Endodermal cell (in vitro differentiated cells): ENCODE results near the gene HSPBAP1. TPM values are rescaled to one million over a fixed set of nuclear protein-coding genes. Genes with fewer than 3 reads are reported as not detected.

Source experiments
- DNase-seq: peaks from one replicate; pipeline ENCODE4 v3.0.0-alpha.2; 2017
- H3K27ac ChIP-seq: 2 replicates; pipeline ENCODE4 v1.5.1; 2013; ENCODE audit warnings: mild to moderate bottlenecking, low read depth, low read length, moderate library complexity
- H3K27me3 ChIP-seq: 2 replicates; pipeline ENCODE4 v1.6.1; 2013; ENCODE audit warnings: mild to moderate bottlenecking, low read length, moderate library complexity; ENCODE audit not compliant: insufficient read depth, control insufficient read depth, poor library complexity, severe bottlenecking
- H3K36me3 ChIP-seq: 2 replicates; pipeline ENCODE4 v1.7.0; 2013; ENCODE audit warnings: mild to moderate bottlenecking, low read length, moderate library complexity; ENCODE audit not compliant: control insufficient read depth, insufficient read depth
- H3K4me1 ChIP-seq: one replicate; pipeline ENCODE4 v1.7.0; 2013; ENCODE audit warnings: low read length; ENCODE audit not compliant: control insufficient read depth, insufficient read depth
- H3K4me3 ChIP-seq: 2 replicates; pipeline ENCODE4 v1.5.1; 2013; ENCODE audit warnings: mild to moderate bottlenecking, low read length, moderate library complexity
- H3K9ac ChIP-seq: 2 replicates; pipeline ENCODE4 v1.6.1; 2013; ENCODE audit warnings: mild to moderate bottlenecking, low read length, moderate library complexity; ENCODE audit not compliant: poor library complexity, severe bottlenecking; ENCODE audit errors: extremely low read depth
- H3K9me3 ChIP-seq: 2 replicates; pipeline ENCODE4 v1.6.1; 2013; ENCODE audit warnings: mild to moderate bottlenecking, low read length, moderate library complexity; ENCODE audit not compliant: control insufficient read depth
- H3K27ac Mint-ChIP-seq: 2 replicates; pipeline ENCODE4 v1.8.0; 2020; ENCODE audit warnings: mixed read lengths
- H3K27me3 Mint-ChIP-seq: 2 replicates; pipeline ENCODE4 v1.8.0; 2021; ENCODE audit warnings: mild to moderate bottlenecking, mixed read lengths; ENCODE audit not compliant: insufficient read depth
- H3K36me3 Mint-ChIP-seq: 2 replicates; pipeline ENCODE4 v1.8.0; 2020; ENCODE audit warnings: low read depth, mixed read lengths
- H3K4me1 Mint-ChIP-seq: 2 replicates; pipeline ENCODE4 v1.8.0; 2020; ENCODE audit warnings: mixed read lengths
- H3K4me3 Mint-ChIP-seq: 2 replicates; pipeline ENCODE4 v1.8.0; 2020; ENCODE audit warnings: mild to moderate bottlenecking, moderate library complexity, mixed read lengths
- H3K9me3 Mint-ChIP-seq: 2 replicates; pipeline ENCODE4 v1.8.0; 2020; ENCODE audit warnings: mild to moderate bottlenecking, mixed read lengths
- WGBS, 2 experiments: methylation state at CpG; one replicate each; pipeline versions ENCODE4 v1.1.5 to v1.1.7; 2013; ENCODE audit warnings: missing lambda C conversion rate in 2 of 2, mixed read lengths in 1 of 2; ENCODE audit not compliant: insufficient coverage in 1 of 2, insufficient read length in 1 of 2; 5-methylcytosine and 5-hydroxymethylcytosine counted together
- total RNA-seq, 2 donors: library from RNA; stranded (reverse); fragmentation: NEBNext Ultra II Directional in 1 of 2; extraction: Animal tissue kit (Norgen Biotek cat#: 25700) in 1 of 2; gene quantifications; 2 replicates in 1 of 2; 3 replicates in 1 of 2; pipeline ENCODE4 v1.2.1, GENCODE V29; 2021
- TF ChIP-seq, protein P1 (sequence below): fragments of 200-600 bp; sonication (generic); conservative IDR thresholded peaks from 2 replicates; pipeline ENCODE4 v1.5.0; 2021; ENCODE audit warnings: antibody characterized with exemption, mild to moderate bottlenecking

HSPBAP1 gene
- total RNA-seq, 2 donors from 2014 or later, result 8.8 to 9.1 TPM

DNA sequence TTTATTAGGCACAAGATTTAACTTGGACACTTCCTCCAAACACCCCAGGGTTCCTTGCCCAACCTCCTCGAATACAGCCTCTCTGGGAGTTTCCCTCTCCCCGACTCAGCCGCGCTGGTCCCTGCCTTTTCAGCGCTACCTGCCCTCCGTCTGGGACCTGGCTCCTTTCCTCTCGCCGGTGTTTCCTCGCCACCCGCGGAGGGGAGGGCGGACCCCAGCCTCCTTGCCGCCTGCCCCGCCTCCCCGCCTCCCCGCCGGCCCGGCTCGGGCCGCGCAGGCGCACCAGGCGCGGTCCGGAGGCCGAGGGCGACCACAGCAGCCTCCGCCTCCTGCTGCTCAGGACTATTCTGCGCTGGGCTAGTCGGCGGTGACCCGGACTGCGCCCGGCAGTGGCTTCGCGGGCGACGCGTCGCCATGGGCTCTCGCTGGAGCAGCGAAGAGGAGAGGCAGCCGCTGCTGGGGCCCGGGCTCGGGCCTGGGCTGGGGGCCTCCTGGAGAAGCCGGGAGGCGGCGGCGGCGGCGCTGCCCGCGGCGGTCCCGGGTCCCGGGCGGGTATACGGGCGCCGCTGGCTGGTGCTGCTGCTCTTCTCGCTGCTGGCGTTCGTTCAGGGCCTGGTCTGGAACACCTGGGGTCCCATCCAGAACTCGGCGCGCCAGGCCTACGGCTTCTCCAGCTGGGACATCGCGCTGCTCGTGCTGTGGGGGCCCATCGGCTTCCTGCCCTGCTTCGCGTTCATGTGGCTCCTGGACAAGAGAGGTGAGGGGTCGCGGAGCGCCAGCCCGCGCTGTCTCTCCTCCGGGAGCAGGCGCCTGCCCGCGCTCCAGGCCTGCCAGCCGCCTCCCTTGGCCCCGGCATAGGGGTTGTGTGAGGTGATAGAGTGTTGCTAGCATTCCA is 1.4 kb upstream of the HSPBAP1 start, which contains the start of gene SLC49A4:
SLC49A4 (plus strand) TSS at position 291 of the 895 bp plus-strand sequence; CDS start at position 415, 124 bp downstream.
- peak within 1 kb of the TSS; percentile 91 for H3K4me3 ChIP-seq
- peaks cover 10% of the 10 kb centered on the region for H3K4me1 ChIP-seq
- H3K9me3 ChIP-seq, result no peaks in the 10 kb centered on the region
- peak within 1 kb of the TSS; percentile 76 for H3K9ac ChIP-seq
- H3K36me3 Mint-ChIP-seq, result peaks cover 2% of the 10 kb centered on the region
- H3K27ac ChIP-seq, result peak within 1 kb of the TSS; percentile 87
- peak within 1 kb of the TSS; percentile 99 for H3K27ac Mint-ChIP-seq
- peak; percentile 97 for DNase-seq
- H3K4me3 Mint-ChIP-seq, result no peak within 1 kb of the TSS
- no peaks in the 10 kb centered on the region for H3K27me3 ChIP-seq
- TF ChIP-seq, protein P1, sequence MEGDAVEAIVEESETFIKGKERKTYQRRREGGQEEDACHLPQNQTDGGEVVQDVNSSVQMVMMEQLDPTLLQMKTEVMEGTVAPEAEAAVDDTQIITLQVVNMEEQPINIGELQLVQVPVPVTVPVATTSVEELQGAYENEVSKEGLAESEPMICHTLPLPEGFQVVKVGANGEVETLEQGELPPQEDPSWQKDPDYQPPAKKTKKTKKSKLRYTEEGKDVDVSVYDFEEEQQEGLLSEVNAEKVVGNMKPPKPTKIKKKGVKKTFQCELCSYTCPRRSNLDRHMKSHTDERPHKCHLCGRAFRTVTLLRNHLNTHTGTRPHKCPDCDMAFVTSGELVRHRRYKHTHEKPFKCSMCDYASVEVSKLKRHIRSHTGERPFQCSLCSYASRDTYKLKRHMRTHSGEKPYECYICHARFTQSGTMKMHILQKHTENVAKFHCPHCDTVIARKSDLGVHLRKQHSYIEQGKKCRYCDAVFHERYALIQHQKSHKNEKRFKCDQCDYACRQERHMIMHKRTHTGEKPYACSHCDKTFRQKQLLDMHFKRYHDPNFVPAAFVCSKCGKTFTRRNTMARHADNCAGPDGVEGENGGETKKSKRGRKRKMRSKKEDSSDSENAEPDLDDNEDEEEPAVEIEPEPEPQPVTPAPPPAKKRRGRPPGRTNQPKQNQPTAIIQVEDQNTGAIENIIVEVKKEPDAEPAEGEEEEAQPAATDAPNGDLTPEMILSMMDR, result no peak
- peaks cover 16% of the 10 kb centered on the region for H3K4me1 Mint-ChIP-seq
- H3K9me3 Mint-ChIP-seq, result no peaks in the 10 kb centered on the region
- 0% methylated on average over 31 to 84 of the region's 84 CpGs for WGBS, 2 experiments
- H3K27me3 Mint-ChIP-seq, result peaks cover 21% of the 10 kb centered on the region
- no peaks in the 10 kb centered on the region for H3K36me3 ChIP-seq

DNA sequence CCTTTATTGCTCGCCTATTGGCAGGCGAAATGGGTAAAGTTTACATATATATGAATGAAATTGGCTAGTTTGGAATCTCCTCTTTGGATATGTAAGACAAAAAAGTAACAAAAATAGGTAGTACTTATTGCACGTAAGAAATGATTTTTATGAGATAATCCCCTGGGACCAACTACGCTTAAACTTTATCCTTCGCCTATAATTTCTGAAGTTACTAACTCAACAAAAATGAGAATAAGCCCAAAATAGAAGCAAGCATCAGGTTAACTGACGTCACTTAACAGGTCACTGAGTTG is 800 bp upstream of the HSPBAP1 start:
- Mint-ChIP-seq H3K36me3 (peaks cover 2% of the 10 kb centered on the region), H3K4me3 (no peak overlapping the region), H3K27ac (peak overlapping the region; percentile 99), H3K27me3 (peaks cover 21% of the 10 kb centered on the region), H3K4me1 (peaks cover 16% of the 10 kb centered on the region), H3K9me3 (no peaks in the 10 kb centered on the region)
- Histone ChIP-seq H3K27me3 (no peaks in the 10 kb centered on the region), H3K36me3 (no peaks in the 10 kb centered on the region), H3K9me3 (no peaks in the 10 kb centered on the region), H3K9ac (peak overlapping the region; percentile 76), H3K4me1 (peaks cover 10% of the 10 kb centered on the region), H3K4me3 (peak overlapping the region; percentile 91), H3K27ac (peak overlapping the region; percentile 87)
- DNase-seq, result no peak
- TF ChIP-seq, protein P1, result no peak
- WGBS, 2 experiments, result 0 to 1% methylated on average over 1 to 6 of the region's 6 CpGs

DNA sequence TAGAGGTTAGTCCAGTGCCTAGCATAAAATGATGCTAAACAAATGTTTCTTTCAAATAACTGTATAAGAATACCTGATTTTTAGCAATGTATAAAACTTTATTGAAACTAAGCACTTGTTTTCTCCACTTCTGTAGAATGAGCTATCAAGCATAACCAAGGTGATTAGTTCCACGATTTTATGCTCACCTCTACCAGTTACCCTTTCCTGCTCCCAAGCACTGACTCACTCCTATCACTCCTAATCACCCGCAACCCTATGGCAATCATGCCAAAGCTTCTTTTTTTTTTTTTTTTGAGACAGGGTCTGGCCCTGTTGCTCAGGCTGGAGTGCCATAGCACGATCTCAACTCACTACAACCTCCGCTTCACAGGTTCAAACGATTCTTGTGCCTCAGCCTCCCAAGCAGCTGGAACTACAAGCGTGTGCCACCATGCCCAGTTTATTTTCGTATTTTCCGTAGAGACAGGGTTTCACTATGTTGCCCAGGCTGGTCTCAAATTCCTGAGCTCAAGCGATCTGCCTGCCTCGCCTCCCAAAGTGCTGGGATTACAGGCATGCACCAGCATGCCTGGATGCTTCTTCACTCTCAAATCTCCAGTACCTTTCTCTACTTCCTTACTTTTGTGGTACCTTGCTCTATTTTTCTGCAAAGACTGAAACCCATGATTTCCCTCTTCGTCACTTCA is 3.9 kb downstream of the HSPBAP1 start:
- Mint-ChIP-seq H3K36me3 (no peaks in the 10 kb centered on the region), H3K27me3 (no peaks in the 10 kb centered on the region), H3K4me3 (no peak overlapping the region), H3K4me1 (peaks cover 9% of the 10 kb centered on the region), H3K9me3 (no peaks in the 10 kb centered on the region), H3K27ac (no peak overlapping the region)
- 80 to 93% methylated on average over 11 of the region's 11 CpGs for WGBS, 2 experiments
- TF ChIP-seq, protein P1, result no peak
- H3K27ac ChIP-seq, result no peak overlapping the region
- no peak for DNase-seq
- H3K36me3 ChIP-seq, result no peaks in the 10 kb centered on the region
- H3K9ac ChIP-seq, result no peak overlapping the region
- no peaks in the 10 kb centered on the region for H3K27me3 ChIP-seq
- H3K4me3 ChIP-seq, result no peak overlapping the region
- H3K4me1 ChIP-seq, result peaks cover 3% of the 10 kb centered on the region
- H3K9me3 ChIP-seq, result no peaks in the 10 kb centered on the region
